GM12864 (cell line): ENCODE results near the gene PDE4D.
"Not testable (repeated sequence)": the region's sequence is repeated elsewhere in the genome, so short reads cannot be mapped to it uniquely, and the experiment has no call there.

Source experiments
- DNase-seq: peaks from one replicate; pipeline ENCODE4 v3.0.0-alpha.2; 2011; ENCODE audit warnings: low read depth
- H3K4me3 ChIP-seq: 2 replicates; pipeline ENCODE4 v1.5.1; 2011; ENCODE audit warnings: mild to moderate bottlenecking, low read depth, low read length, control low read depth
- TF ChIP-seq, protein P1 (sequence below): IDR thresholded peaks from 2 replicates; pipeline ENCODE4 v1.5.1; 2011; ENCODE audit warnings: low read depth, mild to moderate bottlenecking, moderate library complexity, low read length, control low read depth, inconsistent platforms; ENCODE audit errors: missing control alignments

Gene PDE4D

DNA sequence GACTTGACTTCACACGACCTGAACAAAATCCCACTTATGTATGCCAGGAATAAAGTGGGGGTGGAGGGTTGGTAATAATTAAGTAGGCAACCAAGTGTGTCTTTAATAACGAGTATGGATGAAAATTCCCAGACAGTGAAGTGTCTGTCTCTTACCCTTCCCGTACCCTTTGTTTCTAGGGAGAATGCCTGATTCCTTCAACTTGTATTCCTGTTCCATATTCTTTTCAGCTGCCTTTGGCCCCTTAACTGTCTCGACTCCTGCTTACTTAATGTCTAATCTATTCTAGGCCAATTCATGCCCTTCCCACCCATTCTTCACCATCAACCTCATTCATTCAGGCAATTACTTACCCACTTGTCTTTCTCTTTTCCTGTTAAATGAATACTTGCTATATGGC, 930.2 kb downstream of the PDE4D start:
- no peak for DNase-seq
- TF ChIP-seq, protein P1, sequence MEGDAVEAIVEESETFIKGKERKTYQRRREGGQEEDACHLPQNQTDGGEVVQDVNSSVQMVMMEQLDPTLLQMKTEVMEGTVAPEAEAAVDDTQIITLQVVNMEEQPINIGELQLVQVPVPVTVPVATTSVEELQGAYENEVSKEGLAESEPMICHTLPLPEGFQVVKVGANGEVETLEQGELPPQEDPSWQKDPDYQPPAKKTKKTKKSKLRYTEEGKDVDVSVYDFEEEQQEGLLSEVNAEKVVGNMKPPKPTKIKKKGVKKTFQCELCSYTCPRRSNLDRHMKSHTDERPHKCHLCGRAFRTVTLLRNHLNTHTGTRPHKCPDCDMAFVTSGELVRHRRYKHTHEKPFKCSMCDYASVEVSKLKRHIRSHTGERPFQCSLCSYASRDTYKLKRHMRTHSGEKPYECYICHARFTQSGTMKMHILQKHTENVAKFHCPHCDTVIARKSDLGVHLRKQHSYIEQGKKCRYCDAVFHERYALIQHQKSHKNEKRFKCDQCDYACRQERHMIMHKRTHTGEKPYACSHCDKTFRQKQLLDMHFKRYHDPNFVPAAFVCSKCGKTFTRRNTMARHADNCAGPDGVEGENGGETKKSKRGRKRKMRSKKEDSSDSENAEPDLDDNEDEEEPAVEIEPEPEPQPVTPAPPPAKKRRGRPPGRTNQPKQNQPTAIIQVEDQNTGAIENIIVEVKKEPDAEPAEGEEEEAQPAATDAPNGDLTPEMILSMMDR, result no peak

DNA sequence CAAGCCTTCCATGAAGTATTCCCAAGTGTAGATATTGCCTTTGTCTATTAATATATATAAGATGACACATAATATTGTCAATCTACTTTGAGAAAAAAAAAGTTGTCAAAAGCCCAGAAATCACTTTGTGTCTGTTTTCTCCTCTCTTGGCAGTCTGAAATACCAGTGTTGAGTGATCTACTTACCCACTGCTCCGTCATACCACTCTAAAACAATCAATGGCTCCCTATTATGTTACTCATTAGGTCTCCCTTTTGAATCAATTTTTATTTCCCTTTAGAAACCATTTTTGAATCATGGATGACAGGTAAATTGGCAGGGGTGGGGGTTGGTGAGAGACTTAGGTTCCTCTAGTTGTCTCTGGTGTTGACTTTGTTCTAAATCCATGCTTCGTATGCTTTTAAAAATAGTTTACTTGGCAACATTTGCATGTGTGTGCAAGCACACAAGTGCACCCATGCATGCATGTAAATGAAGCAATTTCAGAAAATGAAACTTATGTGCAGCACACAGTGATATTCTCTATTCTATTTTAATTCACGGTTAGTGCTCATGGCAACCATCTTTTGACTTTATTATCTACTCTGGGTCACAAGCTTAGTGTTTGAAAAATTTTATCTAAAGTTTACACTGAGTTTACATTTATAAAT, 931.8 kb downstream of the PDE4D start:
- no peak for DNase-seq
- TF ChIP-seq, protein P1, result no peak
- no peak overlapping the region for H3K4me3 ChIP-seq

More for the DNA sequence above, 930.2 kb downstream of the PDE4D start:
- no peak overlapping the region for H3K4me3 ChIP-seq

DNA sequence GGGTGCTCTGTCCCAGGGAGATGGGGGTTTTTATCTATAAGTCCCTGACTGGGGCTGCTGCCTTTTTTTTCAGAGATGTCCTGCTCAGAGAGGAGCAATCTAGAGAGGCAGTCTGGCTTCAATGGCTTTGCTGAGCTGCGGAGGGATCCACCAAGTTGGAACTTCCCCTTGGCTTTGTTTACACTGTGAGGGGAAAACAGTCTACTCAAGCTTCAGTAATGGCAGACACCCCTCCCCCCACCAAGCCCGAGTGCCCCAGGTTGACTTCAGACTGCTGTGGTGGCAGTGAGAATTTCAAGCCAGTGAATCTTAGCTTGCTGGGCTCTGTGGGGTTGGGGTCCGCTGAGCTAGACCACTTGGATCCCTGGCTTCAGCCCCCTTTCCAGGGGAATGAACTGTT, 934.8 kb downstream of the PDE4D start:
- DNase-seq, result no peak
- TF ChIP-seq, protein P1, result no peak
- H3K4me3 ChIP-seq, result no peak overlapping the region

DNA sequence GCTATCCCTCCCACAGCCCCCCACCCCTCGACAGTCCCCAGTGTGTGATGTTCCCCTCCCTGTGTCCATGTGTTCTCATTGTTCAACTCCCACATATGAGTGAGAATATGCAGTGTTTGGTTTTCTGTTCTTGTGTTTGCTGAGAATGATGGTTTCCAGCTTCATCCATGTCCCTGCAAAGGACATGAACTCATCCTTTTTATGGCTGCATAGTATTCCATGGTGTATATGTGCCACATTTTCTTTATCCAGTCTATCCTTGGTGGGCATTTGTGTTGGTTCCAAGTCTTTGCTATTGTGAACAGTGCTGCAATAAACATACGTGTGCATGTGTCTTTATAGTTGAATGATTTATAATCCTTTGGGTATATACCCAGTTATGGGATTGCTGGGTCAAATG, 940.3 kb downstream of the PDE4D start:
- DNase-seq, H3K4me3 ChIP-seq: not testable (repeated sequence)

DNA sequence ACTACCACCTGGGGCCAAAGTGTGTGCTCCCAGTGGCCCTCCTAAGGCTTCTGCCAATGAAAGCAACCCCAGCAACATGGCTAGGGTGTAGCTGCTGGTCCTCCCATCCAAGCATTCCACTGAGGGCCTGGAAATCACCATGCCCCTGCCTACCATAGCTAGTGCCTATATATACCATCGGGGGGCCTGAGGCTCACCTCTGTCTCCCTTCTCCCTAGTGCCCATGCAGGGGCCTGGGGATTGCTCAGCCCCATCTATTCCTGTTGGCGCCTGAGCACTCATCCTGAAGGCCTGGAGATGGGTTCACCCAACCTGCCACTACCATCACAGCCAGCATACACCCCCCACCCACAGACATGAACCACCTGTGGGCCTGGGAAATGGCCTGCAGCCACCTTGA, 943.3 kb downstream of the PDE4D start:
- H3K4me3 ChIP-seq, result no peak overlapping the region
- DNase-seq, result no peak
- TF ChIP-seq, protein P1, result no peak

DNA sequence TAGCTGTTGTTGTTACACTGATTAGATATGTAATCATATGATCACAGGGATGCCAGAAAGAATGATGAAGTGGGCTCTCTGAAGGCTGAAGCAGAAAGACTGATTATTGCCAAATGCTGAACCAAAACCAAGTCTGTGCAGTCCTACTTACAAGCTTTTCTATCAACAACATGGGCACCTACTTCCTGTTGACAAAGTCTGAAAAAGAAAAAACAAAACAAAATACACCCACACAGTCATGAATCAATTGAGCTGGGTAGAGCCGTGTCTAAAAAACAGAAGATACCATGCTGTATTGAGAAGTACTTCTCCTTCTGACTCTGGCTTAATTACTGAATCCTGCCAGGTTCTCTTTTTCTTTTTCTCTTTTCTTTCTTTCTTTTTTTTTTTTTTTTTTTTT, 947.3 kb downstream of the PDE4D start:
- H3K4me3 ChIP-seq, result no peak overlapping the region
- TF ChIP-seq, protein P1, result no peak
- DNase-seq, result no peak

DNA sequence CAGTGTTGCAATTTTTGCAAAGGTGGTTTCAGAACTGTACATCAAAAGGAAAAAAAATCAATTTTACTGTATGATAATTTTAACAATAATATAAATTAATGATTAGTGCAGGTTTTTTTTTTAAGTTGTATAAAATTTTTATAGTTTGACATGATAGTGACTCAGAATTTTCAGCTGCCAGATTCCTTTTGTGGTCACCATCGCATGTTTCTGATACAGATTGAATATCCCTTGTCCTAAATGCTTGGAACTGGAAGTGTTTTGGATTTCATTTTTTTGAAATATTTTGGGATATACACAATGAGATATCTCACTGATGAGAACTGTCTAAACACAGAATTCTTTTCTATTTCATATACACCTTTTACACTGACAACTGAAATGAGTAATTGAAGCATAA, 949.3 kb downstream of the PDE4D start:
- DNase-seq, result no peak

More for the DNA sequence above, 949.3 kb downstream of the PDE4D start:
- no peak overlapping the region for H3K4me3 ChIP-seq
- TF ChIP-seq, protein P1, result no peak
